RCC 7860 (cell line): Measurements from ENCODE around the gene CR1.
A peak's percentile ranks its signal among the peaks of the same experiment; 100 is the strongest.
"Not testable (repeated sequence)": the region's sequence is repeated elsewhere in the genome, so short reads cannot be mapped to it uniquely, and the experiment has no call there.

Experiments
- DNase-seq: peaks from one replicate; pipeline ENCODE4 v3.0.0-alpha.2; 2015; ENCODE audit warnings: low spot score
- FAIRE-seq: peaks from 2 replicates; lab custom pipeline; 2012; peaks lifted over from hg19 to GRCh38; lab: Jason Lieb, UNC

The CR1 gene

DNA sequence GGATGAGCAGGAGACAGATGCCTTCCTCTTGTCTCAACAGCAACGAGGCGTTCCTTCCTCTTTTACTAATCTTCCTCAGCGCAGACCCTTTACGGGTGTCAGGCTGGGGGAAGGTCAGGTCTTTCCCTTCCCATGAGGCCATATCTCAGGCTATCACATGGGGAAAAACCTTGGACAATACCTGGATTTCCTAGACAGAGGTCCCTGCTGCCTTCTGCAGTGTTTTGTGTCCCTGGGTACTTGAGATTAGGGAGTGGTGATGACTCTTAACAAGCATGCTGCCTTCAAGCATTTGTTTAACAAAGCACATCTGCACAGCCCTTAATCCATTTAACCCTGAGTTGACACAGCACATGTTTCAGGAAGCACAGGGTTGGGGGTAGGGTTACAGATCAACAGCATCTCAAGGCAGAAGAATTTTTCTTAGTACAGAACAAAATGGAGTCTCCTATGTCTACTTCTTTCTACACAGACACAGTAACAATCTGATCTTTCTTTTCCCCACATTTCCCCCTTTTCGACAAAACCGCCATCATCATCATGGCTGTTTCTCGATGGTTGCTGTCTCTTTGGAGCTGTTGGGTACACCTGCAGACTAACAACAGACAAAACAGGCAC lies 139.7 kb downstream of the CR1 start:
- not testable (repeated sequence) for FAIRE-seq, DNase-seq

DNA sequence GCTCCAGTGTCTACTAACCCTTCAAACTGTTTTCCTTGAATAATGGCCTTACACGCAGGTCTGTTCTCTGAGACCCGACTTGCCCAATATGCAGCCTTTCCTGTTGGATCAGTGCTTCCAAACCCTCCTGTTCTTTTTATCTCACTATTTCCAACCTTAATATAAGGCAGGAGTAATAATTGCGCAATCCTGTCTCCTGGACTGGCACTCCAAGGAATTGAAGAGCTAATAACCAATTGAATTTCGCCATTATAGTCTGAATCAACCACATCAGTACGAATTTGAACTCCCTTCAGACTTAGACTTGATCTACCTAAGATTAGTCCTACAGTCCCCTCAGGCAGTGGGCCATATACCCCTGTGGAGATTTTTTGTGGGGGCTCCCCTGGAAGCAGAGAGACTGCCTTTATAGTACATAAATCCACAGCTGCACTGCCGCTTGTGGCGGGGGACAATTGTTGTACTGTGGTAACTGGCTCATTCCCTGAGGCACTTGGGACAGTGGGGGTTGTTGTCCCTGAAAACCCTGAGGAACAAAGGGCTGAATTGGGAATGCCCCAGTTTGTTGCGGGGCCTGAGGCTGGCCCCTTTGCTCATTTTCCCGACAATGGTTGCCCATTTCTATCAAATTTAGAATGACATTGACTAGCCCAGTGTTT lies 142.7 kb downstream of the CR1 start:
- DNase-seq, FAIRE-seq: not testable (repeated sequence)

- FAIRE-seq, DNase-seq: not testable (repeated sequence)
Observed at GRCh38 chr1:207639362-207639761, 143.4 kb downstream of the CR1 start.

DNA sequence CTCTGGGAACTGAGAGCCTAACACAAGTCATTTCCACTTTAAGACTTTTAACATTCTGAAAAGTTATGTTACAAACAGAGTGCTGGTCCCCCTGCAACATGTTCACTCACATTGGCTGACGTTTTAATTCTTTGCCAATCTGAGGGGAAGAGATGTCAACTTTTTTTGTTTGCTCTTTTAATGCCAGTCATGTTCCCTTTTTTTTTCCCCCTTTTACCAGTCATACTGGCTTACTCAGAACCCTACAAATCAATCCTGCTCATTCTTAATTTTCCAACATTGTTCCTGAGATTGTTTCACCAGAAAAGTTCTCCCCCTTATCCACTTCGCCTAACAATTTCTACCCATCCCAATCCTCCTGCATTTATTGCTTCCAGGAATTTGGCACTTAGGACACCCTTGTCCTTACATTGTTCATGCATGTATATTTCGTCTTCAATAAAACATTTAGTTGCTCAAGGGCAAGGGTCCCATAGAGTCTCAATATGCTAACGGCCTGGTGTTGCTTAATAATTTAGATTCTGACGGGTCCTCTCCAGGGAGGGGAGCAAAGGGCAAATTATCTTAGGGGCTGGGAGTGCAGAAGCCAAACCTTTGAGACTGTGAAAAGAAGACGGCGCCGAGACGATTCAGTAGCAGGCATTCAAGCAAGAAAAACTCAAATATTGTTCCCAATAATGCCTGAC lies 148.4 kb downstream of the CR1 start:
- DNase-seq (no peak), FAIRE-seq (no peak)

DNA sequence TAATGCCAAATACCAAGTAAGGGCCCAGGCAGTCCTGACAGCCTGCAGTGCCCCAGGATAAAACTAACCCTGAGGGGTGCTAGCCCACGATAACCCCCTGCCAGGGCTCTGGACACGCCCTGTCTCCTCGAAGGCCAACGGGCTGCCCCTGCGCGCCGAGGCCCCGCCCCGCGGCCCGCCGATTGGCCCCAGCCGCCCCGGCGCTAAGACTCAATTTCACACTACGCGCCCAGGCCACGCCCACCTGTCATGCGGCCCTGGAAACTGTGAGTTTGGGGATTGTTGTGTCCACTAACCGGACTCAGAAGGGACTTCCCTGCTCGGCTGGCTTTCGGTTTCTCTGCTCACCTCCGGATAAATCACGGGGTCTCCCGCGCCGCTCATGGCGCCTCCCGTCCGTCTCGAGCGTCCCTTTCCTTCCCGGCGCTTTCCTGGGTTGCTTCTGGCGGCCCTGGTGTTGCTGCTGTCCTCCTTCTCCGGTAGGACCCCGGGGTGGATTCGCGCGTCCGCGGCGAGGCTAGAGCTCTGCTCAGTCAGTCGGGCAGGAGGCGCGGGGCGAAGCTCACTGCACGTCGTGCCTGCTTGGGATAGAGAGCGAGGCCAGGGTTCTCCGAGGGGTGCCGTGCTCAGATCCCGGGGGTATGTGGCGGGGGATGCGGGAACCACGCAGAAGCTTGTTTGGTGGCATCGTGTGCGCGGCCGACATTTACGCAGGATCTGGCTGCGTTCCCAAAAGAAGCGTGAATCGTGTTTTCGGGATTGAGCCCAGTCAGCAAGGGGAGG lies 149.1 kb downstream of the CR1 start, which contains the start of gene CR1L:
TSS of gene CR1L (plus strand) at position 282 of the 783 bp plus-strand sequence. CDS start at position 383, 101 bp downstream.
- FAIRE-seq (no peak), DNase-seq (no peak)

- FAIRE-seq: no peak
- no peak for DNase-seq
Observed at GRCh38 chr1:207645635-207646081, 149.7 kb downstream of the CR1 start.

DNA sequence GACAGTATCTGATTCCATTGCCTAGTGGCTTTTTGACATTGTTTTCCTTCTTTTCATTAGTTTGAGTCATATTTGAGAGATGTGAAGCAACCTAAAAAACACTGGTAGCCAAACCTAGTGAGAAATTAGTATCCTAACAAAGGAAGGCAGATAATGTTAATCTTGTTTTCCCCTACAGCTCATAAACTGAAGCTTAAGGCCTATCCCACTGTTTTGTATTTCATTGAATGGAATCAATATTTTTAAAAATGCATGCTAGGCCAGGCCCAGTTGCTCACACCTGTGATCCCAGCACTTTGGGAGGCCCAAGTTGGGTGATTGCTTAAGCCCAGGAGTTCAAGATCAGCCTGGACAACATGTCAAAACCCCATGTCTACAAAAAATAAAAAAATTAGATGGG lies 150.2 kb downstream of the CR1 start:
- DNase-seq: no peak
- no peak for FAIRE-seq

GRCh38 chr1:207646944-207647579 lies 151.1 kb downstream of the CR1 start:
- FAIRE-seq: no peak
- DNase-seq: no peak

DNA sequence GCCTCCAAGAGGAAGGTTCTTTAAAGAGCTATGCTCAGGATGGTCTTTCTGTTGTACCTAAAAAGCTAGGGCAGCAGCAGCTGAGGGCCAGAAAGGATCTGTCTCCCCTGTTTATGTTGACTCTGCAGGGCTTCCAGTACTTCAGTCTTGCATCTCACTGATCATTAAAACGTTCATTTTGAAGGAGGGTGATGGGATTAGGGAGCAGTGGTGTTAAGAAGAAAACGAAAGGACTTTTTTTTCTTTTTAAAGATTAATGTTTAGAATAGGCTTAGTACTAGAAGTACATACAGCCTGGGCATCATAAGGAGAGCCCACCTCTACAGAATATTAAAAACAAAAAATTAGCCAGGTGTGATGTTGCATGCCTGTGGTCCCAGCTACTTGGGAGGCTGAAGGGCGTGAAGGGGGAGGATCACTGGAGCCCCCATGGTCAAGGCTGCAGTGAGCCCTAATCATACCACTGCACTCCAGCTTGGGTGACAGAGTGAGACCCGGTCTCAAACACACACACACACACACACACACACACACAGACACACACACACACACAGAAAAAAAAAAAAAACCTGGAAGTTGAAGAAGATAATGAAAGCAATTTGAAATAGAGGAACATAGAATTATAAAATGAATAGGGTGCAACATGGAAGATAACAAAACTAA lies 151.8 kb downstream of the CR1 start:
- DNase-seq: no peak
- no peak for FAIRE-seq

- DNase-seq: no peak
- FAIRE-seq: no peak
Observed at GRCh38 chr1:207648334-207649209, 152.6 kb downstream of the CR1 start.

GRCh38 chr1:207649210-207649753 lies 153.3 kb downstream of the CR1 start:
- FAIRE-seq: no peak
- DNase-seq: no peak

GRCh38 chr1:207649865-207650580 lies 154.1 kb downstream of the CR1 start:
- FAIRE-seq (no peak), DNase-seq (no peak)

DNA sequence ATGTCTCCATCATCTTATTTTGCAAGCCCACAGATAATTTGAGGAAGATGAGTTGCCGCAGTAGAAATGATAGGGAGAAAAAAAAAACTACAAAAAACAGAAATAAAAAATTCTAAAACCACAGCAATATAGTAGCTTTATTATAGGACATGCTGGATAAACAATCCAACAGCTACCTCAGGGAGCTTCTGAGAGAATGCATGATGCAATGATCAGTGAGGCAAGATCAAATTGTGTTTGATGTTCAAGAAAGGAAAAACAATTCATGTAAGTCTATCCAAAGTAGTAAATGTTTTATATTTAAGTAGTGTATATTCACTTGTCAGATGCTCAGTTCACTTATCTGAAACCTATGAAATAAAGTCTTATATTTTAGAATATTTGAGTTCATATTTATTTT lies 155.6 kb downstream of the CR1 start:
- no peak for FAIRE-seq
- no peak for DNase-seq

GRCh38 chr1:207654320-207654719 lies 158.4 kb downstream of the CR1 start:
- peak; percentile 48 for FAIRE-seq
- DNase-seq: peak; percentile 29

DNA sequence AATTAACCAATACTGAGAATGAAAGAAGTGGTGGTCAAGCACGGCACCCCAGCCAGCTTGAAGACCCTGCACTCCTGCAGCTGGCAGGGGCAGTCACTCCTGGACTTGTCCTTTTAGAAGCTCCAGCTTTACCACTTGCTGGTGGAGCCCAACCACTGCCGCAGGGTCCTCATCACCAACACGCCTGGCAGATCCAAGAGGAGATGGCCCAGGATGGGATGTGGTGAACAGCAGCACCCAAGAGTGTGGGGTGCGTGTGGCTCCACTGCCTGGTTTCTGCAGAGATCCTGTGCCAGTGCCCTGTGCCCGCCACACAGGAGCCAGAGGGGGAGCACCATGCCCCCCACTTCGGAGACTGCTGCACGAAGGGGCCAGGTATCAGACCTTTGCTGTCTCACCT lies 162.5 kb downstream of the CR1 start:
- no peak for FAIRE-seq

DNA sequence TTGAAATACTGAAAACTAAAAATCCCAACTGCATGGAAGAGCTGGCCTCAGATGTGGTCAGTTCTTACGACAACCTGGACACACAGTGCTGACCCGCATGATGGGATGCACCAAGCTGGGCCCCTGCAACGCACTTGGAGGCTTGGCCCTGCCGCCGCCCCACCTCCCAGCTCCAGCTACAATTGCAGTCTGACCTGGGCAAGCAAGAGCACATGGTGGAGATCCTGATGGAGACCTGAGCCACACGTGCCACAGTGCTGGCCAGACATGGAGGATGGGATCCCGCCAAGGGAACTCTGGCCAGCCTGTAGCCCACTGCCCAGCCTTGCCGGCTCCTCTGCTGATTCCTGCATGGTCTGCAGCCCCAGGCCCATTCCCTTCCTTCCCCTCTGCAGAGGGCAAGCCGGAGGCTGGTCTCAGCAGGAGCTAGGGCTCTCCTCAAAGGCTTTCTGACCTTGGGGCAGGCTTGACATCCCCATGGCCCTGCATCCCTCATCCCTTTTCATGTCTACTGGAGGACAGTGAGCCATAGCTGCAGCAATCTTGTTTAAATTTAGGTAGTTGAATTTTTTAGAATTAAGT lies 163.0 kb downstream of the CR1 start:
- FAIRE-seq (no peak), DNase-seq (no peak)

More for the DNA sequence above, 162.5 kb downstream of the CR1 start:
- DNase-seq: no peak

- no peak for FAIRE-seq
Observed at GRCh38 chr1:207659545-207660153, 163.7 kb downstream of the CR1 start.

More at GRCh38 chr1:207659545-207660153, 163.7 kb downstream of the CR1 start:
- DNase-seq: no peak
